ENCODE measurements around the gene IL1R1. TPM values are rescaled to one million over a fixed set of nuclear protein-coding genes. Genes with fewer than 3 reads are reported as not detected.

Gene IL1R1
- total RNA-seq, 2 donors from 2014 or later, result 65.1 to 281 TPM

GRCh38 chr2:102158011-102158755 lies 15.6 kb downstream of the IL1R1 start:
- H3K9me3 ChIP-seq, result no peaks in the 10 kb centered on the region
- peaks cover 7 to 8% of the 10 kb centered on the region in 2 donors for H3K4me1 ChIP-seq (ENCODE audit: control insufficient read depth in 1 of 2, low read depth in 2 of 2)
- TF ChIP-seq CTCF (IDR thresholded peaks at IDR 0.05), result no peak
- H3K4me3 ChIP-seq, result no peak overlapping the region
- DNase-seq (ENCODE audit: low spot score) (no peak), ATAC-seq (ENCODE audit: insufficient number of reproducible peaks, low FRiP score, low read depth) (no peak)
- no peaks in the 10 kb centered on the region for H3K27me3 ChIP-seq (replicated peaks; ENCODE audit: insufficient read depth)
- H3K36me3 ChIP-seq, result peaks cover 34% of the 10 kb centered on the region
- no peak overlapping the region for H3K27ac ChIP-seq

GRCh38 chr2:102159295-102159694 lies 16.7 kb downstream of the IL1R1 start:
- Histone ChIP-seq H3K4me1 (ENCODE audit: control insufficient read depth in 1 of 2, low read depth in 2 of 2) (peaks cover 7 to 8% of the 10 kb centered on the region in 2 donors), H3K27me3 (replicated peaks; ENCODE audit: insufficient read depth) (no peaks in the 10 kb centered on the region), H3K4me3 (no peak overlapping the region), H3K36me3 (peaks cover 33% of the 10 kb centered on the region), H3K27ac (no peak overlapping the region), H3K9me3 (no peaks in the 10 kb centered on the region)
- ATAC-seq (ENCODE audit: insufficient number of reproducible peaks, low FRiP score, low read depth) (no peak), DNase-seq (ENCODE audit: low spot score) (no peak)
- TF ChIP-seq CTCF (IDR thresholded peaks at IDR 0.05), result no peak

- Histone ChIP-seq H3K27me3 (replicated peaks; ENCODE audit: insufficient read depth) (no peaks in the 10 kb centered on the region), H3K4me1 (ENCODE audit: control insufficient read depth in 1 of 2, low read depth in 2 of 2) (peaks cover 3 to 6% of the 10 kb centered on the region in 2 donors), H3K9me3 (no peaks in the 10 kb centered on the region), H3K4me3 (no peak overlapping the region), H3K36me3 (no peaks in the 10 kb centered on the region), H3K27ac (no peak overlapping the region)
- no peak for DNase-seq (ENCODE audit: low spot score)
- peak; percentile 74 for ATAC-seq (ENCODE audit: insufficient number of reproducible peaks, low FRiP score, low read depth)
- peak; percentile 48 for TF ChIP-seq CTCF (IDR thresholded peaks at IDR 0.05)
Measured at GRCh38 chr2:102166189-102166845, 23.8 kb downstream of the IL1R1 start.

GRCh38 chr2:102168026-102168771 lies 25.7 kb downstream of the IL1R1 start:
- Histone ChIP-seq H3K9me3 (no peaks in the 10 kb centered on the region), H3K27ac (no peak overlapping the region), H3K36me3 (peaks cover 11% of the 10 kb centered on the region), H3K27me3 (replicated peaks; ENCODE audit: insufficient read depth) (no peaks in the 10 kb centered on the region), H3K4me1 (ENCODE audit: control insufficient read depth in 1 of 2, low read depth in 2 of 2) (peaks cover 3 to 6% of the 10 kb centered on the region in 2 donors), H3K4me3 (no peak overlapping the region)
- no peak for TF ChIP-seq CTCF (IDR thresholded peaks at IDR 0.05)
- no peak for DNase-seq (ENCODE audit: low spot score)
- ATAC-seq (ENCODE audit: insufficient number of reproducible peaks, low FRiP score, low read depth), result no peak

- TF ChIP-seq CTCF (IDR thresholded peaks at IDR 0.05), result no peak
- H3K4me3 ChIP-seq, result no peak overlapping the region
- ATAC-seq (ENCODE audit: insufficient number of reproducible peaks, low FRiP score, low read depth) (no peak), DNase-seq (ENCODE audit: low spot score) (no peak)
- no peaks in the 10 kb centered on the region for H3K9me3 ChIP-seq
- H3K27ac ChIP-seq, result no peak overlapping the region
- no peaks in the 10 kb centered on the region for H3K27me3 ChIP-seq (replicated peaks; ENCODE audit: insufficient read depth)
- H3K4me1 ChIP-seq (ENCODE audit: control insufficient read depth in 1 of 2, low read depth in 2 of 2), result no peaks in the 10 kb centered on the region
- peaks cover 20% of the 10 kb centered on the region for H3K36me3 ChIP-seq
Measured at GRCh38 chr2:102171946-102172345, 29.4 kb downstream of the IL1R1 start.
